ENCODE data around the gene MROH8. TPM values are rescaled to one million over a fixed set of nuclear protein-coding genes. Genes with fewer than 3 reads are reported as not detected.

Gene MROH8
- total RNA-seq, 4 donors from 2014 or later: 0.59 to 6.8 (median 2.3) TPM

DNA sequence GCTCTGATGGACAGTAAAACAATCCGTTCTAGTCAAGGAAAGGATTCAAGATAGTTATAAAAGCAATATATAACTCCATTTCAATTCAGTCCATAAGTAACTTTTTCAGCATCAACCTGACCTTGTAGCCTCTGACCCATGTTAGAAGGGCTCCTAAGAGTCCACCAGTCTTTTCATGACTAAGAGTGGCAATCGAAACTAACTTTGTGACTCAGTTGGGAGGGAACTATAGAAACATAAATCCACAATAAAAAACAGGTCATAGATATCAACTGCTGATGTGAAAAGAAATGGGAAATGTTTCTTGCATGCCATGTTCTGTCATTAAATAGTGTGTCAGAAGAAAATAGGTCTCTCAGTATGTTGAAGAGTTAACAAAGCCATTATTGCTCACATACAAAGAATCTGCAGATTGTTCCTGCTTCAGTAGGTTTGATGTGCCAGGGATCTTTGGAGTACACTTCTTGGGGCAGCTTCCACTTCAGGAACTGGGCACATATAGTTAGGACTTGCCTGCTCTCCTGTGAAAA lies 67.4 kb downstream of the MROH8 start:
- intact Hi-C loops (cut with DNase I; ENCODE audit: low total_unique reads): no loop called here
- TF ChIP-seq, protein P1, sequence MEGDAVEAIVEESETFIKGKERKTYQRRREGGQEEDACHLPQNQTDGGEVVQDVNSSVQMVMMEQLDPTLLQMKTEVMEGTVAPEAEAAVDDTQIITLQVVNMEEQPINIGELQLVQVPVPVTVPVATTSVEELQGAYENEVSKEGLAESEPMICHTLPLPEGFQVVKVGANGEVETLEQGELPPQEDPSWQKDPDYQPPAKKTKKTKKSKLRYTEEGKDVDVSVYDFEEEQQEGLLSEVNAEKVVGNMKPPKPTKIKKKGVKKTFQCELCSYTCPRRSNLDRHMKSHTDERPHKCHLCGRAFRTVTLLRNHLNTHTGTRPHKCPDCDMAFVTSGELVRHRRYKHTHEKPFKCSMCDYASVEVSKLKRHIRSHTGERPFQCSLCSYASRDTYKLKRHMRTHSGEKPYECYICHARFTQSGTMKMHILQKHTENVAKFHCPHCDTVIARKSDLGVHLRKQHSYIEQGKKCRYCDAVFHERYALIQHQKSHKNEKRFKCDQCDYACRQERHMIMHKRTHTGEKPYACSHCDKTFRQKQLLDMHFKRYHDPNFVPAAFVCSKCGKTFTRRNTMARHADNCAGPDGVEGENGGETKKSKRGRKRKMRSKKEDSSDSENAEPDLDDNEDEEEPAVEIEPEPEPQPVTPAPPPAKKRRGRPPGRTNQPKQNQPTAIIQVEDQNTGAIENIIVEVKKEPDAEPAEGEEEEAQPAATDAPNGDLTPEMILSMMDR (IDR thresholded peaks at IDR 0.05): no peak
- no peak for TF ChIP-seq POLR2A (IDR thresholded peaks at IDR 0.05)
- WGBS, 2 donors: 92% methylated on average over 2 of the region's 2 CpGs
- H3K4me3 ChIP-seq (ENCODE audit: low read depth, poor library complexity, severe bottlenecking): no peak overlapping the region
- DNase-seq (ENCODE audit: low spot score in 2 of 2): no peak

DNA sequence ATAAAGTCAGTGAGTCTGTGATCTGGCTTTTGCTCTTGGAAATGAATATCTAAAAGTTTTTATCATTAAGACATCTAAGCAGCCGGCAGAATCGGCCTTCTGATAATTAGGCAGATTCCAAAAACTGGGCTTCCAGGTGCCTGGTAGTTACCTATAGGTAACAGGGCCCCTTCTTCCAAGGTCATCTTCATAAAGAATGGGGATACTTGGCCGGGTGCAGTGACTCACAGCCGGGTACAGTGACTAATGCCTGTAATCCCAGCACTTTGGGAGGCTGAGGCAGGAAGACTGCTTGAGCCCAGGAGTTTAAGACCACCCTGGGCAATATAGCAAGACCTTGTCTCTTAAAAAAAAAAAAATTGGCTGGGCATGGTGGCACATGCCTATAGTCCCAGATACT lies 70.7 kb downstream of the MROH8 start:
- TF ChIP-seq, protein P1 (IDR thresholded peaks at IDR 0.05): no peak
- no peak for TF ChIP-seq POLR2A (IDR thresholded peaks at IDR 0.05)
- DNase-seq (ENCODE audit: low spot score in 2 of 2): peak in 1 of 2 donors; percentile 20
- H3K4me3 ChIP-seq (ENCODE audit: low read depth, poor library complexity, severe bottlenecking): no peak overlapping the region
- 90 to 92% methylated on average over 4 of the region's 4 CpGs for WGBS, 2 donors
- intact Hi-C loops (cut with DNase I; ENCODE audit: low total_unique reads): no loop called here

DNA sequence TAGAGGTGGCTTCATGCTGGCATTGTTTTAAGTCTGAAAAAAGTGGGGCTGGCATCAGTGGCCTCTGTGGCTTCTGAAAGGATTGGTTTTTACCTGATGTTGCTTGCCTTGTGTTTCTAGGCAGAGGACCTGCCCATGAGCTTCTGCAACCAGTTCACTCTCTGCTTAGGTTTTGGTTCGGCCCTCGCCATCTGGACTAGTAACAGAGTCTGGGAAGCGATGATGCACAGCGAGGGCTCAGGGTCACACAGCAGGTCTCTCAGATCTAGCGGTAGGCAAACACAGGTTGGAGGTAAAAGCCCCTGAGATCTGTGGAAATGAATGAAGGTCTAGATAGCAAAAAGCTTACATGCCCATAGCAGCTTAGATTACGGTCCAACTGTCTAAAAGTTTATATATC lies 76.8 kb downstream of the MROH8 start:
- no peak overlapping the region for H3K4me3 ChIP-seq (ENCODE audit: low read depth, poor library complexity, severe bottlenecking)
- DNase-seq (ENCODE audit: low spot score in 2 of 2): peak in 1 of 2 donors; percentile 81
- WGBS, 2 donors: 90 to 94% methylated on average over 6 of the region's 6 CpGs
- TF ChIP-seq, protein P1 (IDR thresholded peaks at IDR 0.05): no peak
- no peak for TF ChIP-seq POLR2A (IDR thresholded peaks at IDR 0.05)
- intact Hi-C loops (cut with DNase I; ENCODE audit: low total_unique reads): no loop called here

DNA sequence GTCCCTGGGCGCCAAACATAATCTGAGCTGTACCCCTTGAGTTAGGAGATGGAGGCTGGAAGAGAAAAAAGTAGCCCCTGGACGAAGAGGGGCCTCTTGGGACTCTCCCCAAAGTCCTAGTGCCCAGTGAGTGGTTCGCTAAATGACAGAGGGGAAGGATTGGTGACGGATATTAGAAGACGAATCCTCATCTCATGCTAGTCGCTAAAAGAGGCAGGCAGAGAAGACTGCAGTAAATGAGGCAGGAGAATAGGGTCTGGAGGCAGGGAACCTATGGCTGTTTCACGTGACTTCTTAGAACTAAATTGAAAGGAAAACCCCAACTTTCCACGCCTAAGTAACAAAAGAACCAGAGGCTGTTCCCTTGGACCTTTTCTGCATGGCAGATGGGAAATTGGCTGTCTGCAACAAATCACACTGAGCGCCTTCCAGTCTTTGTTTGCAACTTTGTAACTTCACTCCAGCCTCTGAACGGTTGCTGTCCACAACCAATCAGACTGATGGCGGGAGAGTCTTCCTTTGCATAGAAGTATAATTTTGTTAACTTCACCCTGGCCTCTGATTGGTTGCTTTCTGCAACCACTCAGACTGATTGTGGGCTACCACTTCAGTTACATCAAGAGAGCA lies 82.8 kb downstream of the MROH8 start:
- no peak overlapping the region for H3K4me3 ChIP-seq (ENCODE audit: low read depth, poor library complexity, severe bottlenecking)
- TF ChIP-seq, protein P1 (IDR thresholded peaks at IDR 0.05): no peak
- no peak for TF ChIP-seq POLR2A (IDR thresholded peaks at IDR 0.05)
- WGBS, 2 donors: 68 to 72% methylated on average over 11 of the region's 11 CpGs
- intact Hi-C loops (cut with DNase I; ENCODE audit: low total_unique reads): no loop called here
- peak in 1 of 2 donors; percentile 49 for DNase-seq (ENCODE audit: low spot score in 2 of 2)

DNA sequence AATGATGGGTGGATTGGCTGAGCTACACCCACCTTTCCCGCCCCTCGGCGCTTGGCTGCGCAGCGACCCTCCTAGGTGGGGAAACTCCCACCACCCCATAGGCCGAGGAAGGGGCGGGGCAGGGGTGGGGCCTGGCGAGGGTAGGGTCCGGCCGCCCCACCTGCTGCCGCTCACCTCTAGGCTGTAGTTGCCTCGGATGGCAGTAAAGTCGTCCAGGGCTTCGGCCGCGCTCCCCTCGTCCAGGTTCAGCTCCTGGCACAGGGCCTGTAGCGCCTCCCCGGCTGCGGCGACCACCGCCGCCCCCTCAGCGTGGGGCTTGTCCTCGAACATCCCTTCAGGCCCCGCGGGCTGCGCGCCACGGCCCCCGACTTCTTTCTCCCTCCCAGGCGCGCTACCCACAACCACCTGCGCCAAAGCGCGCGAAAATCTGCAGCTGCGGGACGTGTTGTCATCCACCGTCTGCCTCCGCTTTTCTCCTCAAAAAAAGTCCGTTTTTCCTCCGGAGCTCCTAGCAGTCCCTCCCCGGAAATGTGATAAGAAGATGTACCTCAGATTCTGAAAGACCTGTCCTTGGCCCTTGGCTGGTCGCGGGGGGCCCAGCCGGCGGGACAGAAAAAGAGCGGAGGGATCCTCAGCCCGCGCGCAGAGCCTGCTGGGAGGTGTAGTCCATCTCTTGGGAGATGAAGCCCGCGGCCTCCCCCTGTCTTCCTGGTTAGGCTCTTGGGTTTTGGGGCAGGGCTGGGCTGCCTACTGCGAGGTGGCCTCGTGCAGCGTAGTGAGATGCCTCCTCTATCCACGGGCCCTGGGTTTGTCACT lies 83.5 kb downstream of the MROH8 start, which contains the start of gene RBL1:
RBL1 (minus strand) TSS at position 399 of the 816 bp plus-strand sequence; CDS start at position 330, 69 bp downstream.
- peak within 1 kb of the TSS; percentile 57 for H3K4me3 ChIP-seq (ENCODE audit: low read depth, poor library complexity, severe bottlenecking)
- 0% methylated on average over 37 to 42 of the region's 58 CpGs for WGBS, 2 donors
- no peak for TF ChIP-seq POLR2A (IDR thresholded peaks at IDR 0.05)
- TF ChIP-seq, protein P1 (IDR thresholded peaks at IDR 0.05): no peak
- peak; percentile 67 to 94 for DNase-seq (ENCODE audit: low spot score in 2 of 2)
- intact Hi-C loops (cut with DNase I; ENCODE audit: low total_unique reads): no loop called here
